Activated CD8-positive, alpha-beta memory T cell treated with anti-CD3 and anti-CD28 coated beads for 24 hours (primary cell): ENCODE measurements around the gene ASPG.

Experiments used
- DNase-seq: peaks from one replicate; pipeline ENCODE4 v3.0.0-alpha.2; 2020

Gene ASPG

DNA sequence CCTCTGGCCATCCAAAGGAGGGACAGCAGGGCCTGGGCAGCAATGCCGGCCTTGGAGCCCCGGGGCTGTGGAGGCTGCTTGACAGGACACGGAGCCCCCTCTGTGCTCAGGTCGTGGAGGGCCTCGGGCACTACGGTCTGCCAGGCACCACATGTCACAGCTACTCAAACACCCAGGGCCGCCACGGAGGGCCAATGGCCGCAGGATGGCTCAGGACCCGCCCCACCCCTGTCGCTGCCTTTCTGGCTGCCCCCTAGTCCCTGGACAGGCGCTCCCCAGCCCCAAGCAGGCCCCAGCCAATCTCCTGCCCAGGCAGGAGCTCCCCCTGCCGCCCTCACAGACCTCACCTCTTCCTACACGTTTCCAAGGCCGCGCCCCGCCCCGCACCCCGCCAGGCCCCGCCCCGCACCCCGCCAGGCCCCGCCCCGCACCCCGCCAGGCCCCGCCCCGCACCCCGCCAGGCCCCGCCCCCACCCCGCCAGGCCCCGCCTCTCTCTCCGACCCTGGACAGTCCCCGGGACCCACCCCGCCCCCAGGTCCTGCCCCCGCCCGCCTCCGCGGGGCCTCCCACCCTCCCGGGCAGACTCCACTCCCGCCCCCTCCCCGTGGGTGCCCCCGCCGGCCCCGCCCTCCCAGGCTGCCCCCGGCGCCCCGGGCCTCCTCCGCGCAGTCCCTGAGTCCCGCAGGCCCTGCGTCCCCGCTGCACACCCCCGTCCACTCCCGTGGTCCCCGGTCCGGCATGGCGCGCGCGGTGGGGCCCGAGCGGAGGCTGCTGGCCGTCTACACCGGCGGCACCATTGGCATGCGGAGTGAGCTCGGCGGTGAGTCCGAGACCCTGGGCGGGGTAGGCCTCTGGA, at the start of gene ASPG:
TSS of gene ASPG (plus strand) at position 669 of the 857 bp plus-strand sequence. CDS start at position 740, 71 bp downstream.
- no peak for DNase-seq

GRCh38 chr14:104036212-104036611, 49.3 kb upstream of the ASPG start:
- no peak for DNase-seq

- no peak for DNase-seq
Observed at GRCh38 chr14:104037074-104037473, 48.4 kb upstream of the ASPG start.

DNA sequence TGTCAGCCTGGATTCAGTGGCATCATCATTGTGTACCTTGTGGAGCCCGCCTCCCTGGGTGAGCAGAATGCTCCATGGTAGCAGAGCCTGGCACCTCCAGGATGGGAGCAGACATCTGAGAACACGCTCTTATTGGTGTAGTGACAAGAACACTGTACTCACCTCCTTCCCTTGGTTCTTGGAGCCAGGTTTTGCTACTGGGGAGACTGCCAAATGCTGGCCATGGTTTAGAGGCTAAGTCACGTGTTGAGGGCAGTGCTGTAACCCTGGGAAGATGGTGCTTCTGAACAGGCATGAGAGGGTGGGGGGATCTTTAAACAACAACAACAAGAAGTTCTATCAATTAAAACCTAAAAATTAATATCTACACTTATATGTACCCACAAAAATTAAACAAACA, 47.6 kb upstream of the ASPG start:
- no peak for DNase-seq

DNA sequence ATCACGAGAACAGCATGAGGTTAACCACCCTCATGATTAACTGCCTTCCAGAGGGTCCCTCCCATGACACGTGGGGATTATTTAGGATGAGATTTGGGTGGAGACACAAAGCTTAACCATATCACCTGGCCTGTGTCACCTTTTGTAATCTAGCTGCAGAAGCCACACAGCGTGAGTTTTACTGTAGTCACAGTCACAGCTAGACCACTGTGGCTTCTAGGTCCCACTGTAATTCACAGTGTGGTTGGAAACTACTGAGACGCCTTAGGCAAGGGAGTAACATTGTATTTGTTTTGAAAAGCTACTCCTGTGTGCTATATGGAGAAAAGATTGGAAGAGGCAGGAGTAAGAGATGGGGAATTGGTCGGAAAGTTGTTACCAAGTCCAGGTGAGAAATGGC, 46.3 kb upstream of the ASPG start:
- DNase-seq: no peak

DNA sequence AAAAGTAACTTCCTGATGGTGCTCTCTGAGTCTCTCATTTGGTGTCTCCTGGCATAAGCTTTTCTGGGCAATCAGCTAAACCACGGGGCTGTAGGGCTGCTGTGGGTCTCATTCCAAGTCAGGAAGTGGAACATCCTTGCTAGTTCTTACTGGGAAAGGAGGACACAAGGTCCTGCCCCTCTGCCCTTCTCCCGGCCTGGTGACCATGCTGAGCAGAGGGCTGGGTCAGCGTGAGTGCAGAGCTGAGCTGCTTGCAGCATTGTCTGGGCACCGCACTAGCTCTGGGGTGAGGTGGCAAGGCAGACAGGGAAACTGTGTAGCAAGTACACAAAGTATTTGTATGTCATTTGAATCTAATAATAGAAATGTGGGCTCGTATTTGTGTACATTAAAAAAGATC, 45.0 kb upstream of the ASPG start:
- no peak for DNase-seq

DNA sequence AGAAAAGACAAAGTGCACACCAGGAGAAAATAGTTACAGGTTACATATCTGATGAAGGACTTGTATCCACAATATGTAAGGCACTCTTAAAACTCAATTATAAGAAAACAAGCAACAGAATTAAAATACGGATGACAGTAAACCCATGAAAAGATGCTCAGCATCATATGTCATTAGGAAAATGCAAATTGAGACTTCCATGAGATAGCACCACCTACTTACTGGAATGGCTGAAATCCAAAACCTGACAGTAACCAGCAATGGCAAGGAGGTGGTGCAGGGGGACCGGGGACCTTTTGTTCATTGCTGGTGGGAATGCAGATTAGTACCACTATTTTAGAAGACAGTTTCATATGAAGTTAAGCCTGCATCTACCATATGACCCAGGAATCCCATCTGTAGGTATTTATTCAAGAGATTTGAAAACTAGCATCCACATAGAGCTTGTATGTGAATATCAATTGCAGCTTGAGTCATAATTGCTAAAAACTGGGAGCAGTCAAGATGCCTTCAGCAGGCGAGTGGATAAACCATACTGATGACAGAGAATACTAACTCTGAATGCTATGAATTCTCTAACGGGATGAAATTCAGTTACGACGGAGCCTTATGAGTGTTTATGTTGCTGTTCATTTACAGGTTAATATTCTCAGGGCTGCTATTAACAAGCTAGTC, 43.9 kb upstream of the ASPG start:
- DNase-seq: no peak

- no peak for DNase-seq
Observed at GRCh38 chr14:104044016-104044415, 41.5 kb upstream of the ASPG start.

DNA sequence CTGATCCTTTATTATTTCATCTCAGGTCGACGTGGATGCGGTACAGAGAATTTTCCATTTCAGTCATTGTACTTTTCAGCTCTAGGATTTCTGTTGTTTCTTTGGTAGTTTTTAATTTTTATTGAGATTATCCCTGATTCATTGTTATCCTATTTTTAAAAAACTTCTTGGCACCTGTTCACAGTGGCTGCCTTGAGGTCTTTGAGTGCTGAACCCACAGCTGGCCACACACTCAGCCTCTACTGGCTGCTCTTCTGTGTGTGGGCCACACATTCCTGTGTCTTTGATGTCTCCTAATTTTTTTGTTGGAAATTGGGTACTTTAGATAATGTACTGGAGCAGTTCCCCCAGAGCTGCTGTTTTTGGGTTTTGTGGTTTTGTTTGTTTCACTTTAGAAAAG, 37.7 kb upstream of the ASPG start:
- DNase-seq: no peak

- DNase-seq: no peak
Observed at GRCh38 chr14:104048758-104049507, 36.6 kb upstream of the ASPG start.

DNA sequence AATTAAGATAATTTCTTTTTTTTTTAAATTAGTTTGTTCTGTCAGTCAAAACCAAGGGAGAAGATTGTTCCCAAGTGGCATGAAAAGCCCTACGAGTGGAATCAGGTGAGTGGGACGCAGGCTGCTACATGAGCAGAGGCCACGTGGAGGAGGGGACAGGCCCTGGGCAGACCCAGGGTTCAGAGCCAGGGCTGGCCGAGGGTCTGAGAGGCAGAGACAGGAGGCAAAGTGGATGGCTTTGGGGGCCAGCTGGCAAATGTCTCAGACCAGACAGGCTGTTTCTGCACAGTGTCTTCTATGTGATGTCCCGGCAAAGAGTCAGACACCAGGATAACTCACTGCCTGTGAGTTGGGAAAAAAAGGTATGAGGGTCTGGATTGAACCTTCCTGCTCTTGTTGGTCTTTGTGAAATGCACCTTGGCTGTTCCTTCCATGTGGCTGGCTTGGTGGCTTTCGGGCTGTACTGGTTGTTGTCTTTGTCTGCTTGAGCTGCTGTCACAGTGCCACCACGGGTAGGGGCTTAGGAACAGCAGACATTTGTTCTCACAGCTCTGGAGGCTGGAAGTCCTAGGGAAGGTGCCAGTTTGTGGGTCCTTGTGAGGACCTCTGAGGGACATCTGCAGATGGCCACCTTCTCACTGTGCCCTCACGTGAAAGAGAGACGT, 35.8 kb upstream of the ASPG start:
- no peak for DNase-seq

- DNase-seq: no peak
Observed at GRCh38 chr14:104051092-104051813, 34.2 kb upstream of the ASPG start.

GRCh38 chr14:104054222-104054905, 31.1 kb upstream of the ASPG start:
- no peak for DNase-seq

- DNase-seq: no peak
Observed at GRCh38 chr14:104062281-104062680, 23.2 kb upstream of the ASPG start.

DNA sequence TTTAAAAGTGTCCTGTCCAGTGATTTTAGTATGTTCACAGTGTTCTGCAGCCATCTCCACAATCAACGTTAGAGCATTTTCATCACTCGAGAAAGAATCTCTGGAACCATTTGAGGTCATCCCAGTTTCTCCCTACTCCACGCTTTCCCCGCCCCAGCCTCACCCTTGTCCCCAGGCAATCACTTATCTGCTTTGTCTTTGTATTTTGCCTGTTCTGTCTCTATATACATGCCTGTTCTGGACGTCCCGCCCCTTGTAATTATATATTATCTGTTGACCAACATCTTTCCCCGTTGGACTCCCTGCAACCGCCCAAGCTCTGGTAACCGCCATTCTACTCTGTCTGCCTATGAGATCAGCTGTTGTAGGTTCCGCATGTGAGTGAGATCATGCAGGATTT, 21.5 kb upstream of the ASPG start:
- DNase-seq: no peak

DNA sequence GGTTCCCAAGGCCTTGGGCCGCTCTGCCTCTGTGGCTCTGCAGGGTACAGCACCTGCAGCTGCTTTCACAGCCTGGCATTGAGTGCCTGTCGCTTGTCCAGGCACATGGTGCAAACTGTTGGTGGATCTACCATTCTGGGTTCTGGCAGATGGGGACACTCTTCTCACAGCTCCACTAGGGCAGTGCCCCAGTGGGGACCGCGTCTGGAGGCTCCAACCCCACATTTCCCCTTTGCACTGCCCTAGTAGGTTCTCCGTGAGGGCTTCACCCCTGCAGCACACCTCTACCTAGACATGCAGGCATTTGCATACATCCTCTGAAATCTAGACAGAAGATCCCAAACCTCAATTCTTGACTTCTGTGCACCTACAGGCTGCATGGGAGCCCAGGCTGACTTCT, 19.2 kb upstream of the ASPG start:
- no peak for DNase-seq

DNA sequence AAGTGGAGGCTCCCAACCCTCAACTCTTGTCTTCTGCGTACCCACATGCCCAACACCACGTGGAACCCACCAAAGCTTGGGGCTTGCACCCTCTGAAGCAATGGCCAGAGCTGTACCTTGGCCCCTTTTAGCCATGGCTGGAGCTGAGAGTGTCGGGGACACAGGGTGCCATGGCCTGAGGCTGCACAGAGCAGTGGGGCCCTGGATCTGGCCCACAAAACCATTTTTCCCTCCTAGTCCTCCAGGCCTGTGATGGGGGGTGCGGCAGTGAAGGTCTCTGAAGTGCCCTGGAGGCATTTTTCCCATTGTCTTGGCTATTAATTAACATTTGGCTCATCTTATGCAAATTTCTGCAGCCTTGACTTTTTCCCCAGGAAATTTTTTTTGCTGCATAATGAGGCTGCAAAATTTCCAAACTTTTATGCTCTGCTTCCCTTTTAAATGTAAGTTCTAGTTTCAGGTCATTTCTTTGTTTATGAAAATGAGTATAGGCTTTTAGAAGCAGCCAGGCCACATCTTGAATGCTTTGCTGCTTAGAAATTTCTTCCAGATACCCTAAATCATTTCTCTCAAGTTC, 18.7 kb upstream of the ASPG start:
- no peak for DNase-seq

GRCh38 chr14:104069541-104069940, 16.0 kb upstream of the ASPG start:
- no peak for DNase-seq

DNA sequence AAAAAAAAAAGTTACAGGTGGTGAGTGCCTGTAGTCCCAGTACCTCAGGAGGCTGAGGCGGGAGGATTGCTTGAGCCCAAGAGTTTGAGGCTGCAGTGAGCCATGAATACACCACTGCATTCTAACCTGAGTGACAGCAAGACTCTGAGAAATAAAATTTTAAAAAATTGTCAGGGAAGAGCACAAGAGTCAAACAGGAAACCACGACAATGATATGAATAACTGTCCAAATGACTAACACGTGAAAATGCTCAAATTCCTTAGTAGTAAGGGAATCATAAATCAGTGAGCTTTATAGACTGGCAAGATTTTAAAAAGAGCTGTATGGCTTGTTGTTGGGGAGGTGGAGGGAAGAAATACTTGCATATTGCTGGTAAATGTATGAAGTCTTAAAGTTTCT, 12.9 kb upstream of the ASPG start:
- DNase-seq: no peak

GRCh38 chr14:104073764-104074163, 11.7 kb upstream of the ASPG start:
- no peak for DNase-seq

DNA sequence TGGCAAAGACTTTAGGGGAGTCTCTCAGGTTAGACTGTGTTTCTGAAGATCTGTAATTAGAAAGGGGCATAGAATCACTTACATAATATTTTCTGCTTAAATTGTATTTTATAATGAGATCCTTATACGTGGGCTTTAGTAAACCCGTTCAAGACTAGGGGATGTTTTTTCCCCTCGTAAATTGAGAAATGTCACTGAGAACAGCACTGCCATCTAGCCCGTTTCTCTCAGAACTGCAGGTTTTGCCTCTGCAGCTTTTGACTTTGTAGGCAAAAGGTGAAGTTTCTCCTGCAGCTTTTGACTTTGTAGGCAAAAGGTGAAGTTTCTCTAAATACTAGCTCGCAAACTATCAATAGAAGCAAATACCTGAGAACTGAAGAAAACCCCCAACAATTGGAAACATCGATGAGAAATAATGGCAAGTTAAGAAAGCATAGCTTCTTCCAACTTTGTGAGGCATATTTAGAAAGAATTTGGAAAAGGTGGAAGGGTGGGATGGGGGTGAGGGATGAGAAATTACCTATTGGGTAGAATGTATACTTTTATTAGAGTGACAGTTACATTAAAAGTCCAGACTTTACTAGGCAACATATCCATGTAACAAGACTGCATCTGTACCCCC, 9.9 kb upstream of the ASPG start:
- DNase-seq: no peak
